ENCODE measurements around the gene DYNLRB2.

DYNLRB2 gene

DNA sequence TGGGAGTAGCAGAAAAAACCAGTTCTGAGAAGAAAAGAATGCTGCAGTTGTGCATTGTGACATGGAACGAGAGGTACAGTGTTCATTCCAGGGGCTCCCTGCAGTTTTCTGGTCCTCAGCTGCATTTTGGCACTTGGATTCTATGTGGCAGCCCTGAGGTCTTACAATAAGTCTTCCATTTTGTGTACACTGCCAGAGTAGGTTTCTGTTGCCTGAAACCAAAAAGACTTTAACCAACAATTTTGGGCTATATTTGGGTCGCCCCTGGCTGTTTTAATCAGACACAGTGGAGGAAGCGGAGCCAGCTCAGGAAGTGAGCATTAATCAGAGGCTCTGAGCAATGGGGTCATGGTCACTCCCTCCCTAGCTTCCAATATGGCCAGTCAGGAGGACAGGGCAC lies 15.7 kb downstream of the DYNLRB2 start:
- no peak for DNase-seq (ENCODE audit: low read depth in 1 of 2, low spot score in 1 of 2)
- TF ChIP-seq, protein P1, sequence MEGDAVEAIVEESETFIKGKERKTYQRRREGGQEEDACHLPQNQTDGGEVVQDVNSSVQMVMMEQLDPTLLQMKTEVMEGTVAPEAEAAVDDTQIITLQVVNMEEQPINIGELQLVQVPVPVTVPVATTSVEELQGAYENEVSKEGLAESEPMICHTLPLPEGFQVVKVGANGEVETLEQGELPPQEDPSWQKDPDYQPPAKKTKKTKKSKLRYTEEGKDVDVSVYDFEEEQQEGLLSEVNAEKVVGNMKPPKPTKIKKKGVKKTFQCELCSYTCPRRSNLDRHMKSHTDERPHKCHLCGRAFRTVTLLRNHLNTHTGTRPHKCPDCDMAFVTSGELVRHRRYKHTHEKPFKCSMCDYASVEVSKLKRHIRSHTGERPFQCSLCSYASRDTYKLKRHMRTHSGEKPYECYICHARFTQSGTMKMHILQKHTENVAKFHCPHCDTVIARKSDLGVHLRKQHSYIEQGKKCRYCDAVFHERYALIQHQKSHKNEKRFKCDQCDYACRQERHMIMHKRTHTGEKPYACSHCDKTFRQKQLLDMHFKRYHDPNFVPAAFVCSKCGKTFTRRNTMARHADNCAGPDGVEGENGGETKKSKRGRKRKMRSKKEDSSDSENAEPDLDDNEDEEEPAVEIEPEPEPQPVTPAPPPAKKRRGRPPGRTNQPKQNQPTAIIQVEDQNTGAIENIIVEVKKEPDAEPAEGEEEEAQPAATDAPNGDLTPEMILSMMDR (IDR thresholded peaks at IDR 0.05; ENCODE audit: insufficient read depth, low read length) = no peak
- TF ChIP-seq, protein P2, sequence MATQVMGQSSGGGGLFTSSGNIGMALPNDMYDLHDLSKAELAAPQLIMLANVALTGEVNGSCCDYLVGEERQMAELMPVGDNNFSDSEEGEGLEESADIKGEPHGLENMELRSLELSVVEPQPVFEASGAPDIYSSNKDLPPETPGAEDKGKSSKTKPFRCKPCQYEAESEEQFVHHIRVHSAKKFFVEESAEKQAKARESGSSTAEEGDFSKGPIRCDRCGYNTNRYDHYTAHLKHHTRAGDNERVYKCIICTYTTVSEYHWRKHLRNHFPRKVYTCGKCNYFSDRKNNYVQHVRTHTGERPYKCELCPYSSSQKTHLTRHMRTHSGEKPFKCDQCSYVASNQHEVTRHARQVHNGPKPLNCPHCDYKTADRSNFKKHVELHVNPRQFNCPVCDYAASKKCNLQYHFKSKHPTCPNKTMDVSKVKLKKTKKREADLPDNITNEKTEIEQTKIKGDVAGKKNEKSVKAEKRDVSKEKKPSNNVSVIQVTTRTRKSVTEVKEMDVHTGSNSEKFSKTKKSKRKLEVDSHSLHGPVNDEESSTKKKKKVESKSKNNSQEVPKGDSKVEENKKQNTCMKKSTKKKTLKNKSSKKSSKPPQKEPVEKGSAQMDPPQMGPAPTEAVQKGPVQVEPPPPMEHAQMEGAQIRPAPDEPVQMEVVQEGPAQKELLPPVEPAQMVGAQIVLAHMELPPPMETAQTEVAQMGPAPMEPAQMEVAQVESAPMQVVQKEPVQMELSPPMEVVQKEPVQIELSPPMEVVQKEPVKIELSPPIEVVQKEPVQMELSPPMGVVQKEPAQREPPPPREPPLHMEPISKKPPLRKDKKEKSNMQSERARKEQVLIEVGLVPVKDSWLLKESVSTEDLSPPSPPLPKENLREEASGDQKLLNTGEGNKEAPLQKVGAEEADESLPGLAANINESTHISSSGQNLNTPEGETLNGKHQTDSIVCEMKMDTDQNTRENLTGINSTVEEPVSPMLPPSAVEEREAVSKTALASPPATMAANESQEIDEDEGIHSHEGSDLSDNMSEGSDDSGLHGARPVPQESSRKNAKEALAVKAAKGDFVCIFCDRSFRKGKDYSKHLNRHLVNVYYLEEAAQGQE (IDR thresholded peaks at IDR 0.05; ENCODE audit: insufficient replicate concordance, low read depth) = no peak
- TF ChIP-seq SPI1 (IDR thresholded peaks at IDR 0.05; ENCODE audit: borderline replicate concordance, low read depth) = no peak
- TF ChIP-seq POLR2AphosphoS5 (IDR thresholded peaks at IDR 0.05; ENCODE audit: low read depth) = no peak
- no peak for TF ChIP-seq GABPA (IDR thresholded peaks at IDR 0.05; ENCODE audit: low read depth)
- H3K27me3 ChIP-seq (ENCODE audit: insufficient read depth, poor library complexity, severe bottlenecking) = no peaks in the 10 kb centered on the region
- no peak overlapping the region for H3K27ac ChIP-seq (replicated peaks)
- H3K4me3 ChIP-seq (replicated peaks; ENCODE audit: insufficient read depth, low read length) = no peak overlapping the region

DNA sequence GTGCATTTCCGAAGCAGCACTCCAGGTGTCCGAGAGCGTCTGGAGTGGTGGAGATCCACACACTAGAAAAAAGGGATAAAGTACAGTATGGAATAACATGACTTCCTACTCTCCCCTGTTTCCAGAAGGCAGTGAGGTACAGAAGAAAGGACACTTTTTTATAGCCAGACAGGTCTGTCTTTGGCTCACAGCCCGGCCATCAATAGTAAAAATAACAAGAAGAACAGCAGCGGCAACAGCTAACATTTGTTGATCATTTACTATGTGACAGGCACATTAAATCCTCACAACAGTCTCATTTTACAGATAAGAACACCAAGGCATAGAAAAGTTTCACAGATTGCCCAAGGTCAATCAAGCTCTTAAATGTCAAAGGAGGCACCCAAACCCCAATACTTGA lies 16.2 kb downstream of the DYNLRB2 start:
- no peak for DNase-seq (ENCODE audit: low read depth in 1 of 2, low spot score in 1 of 2)
- Histone ChIP-seq H3K27ac (replicated peaks) (no peak overlapping the region), H3K27me3 (ENCODE audit: insufficient read depth, poor library complexity, severe bottlenecking) (no peaks in the 10 kb centered on the region), H3K4me3 (replicated peaks; ENCODE audit: insufficient read depth, low read length) (no peak overlapping the region)
- TF ChIP-seq, protein P2 (IDR thresholded peaks at IDR 0.05; ENCODE audit: insufficient replicate concordance, low read depth) = no peak
- TF ChIP-seq, protein P1 (IDR thresholded peaks at IDR 0.05; ENCODE audit: insufficient read depth, low read length) = no peak
- TF ChIP-seq GABPA (IDR thresholded peaks at IDR 0.05; ENCODE audit: low read depth) = no peak
- no peak for TF ChIP-seq POLR2AphosphoS5 (IDR thresholded peaks at IDR 0.05; ENCODE audit: low read depth)
- no peak for TF ChIP-seq SPI1 (IDR thresholded peaks at IDR 0.05; ENCODE audit: borderline replicate concordance, low read depth)

DNA sequence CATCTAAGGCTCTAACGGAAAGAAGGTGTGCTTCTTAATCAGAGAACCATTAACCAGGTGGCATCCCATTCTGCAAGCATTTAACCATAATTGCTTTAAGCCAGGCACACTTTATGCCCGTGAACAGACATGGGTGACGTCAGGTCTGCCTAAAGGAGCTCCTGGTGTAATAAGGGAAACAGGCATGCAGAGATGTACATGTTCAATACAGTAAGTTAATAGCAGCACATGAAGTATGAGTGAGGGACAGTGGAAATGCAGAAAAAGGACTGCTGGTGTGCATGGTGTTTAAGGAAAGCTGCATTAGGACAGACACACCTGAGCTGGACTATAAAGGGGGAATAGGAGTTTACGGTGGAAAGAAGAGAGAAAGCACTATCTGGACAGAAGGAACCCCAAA lies 18.6 kb downstream of the DYNLRB2 start:
- no peak overlapping the region for H3K27ac ChIP-seq (replicated peaks)
- TF ChIP-seq GABPA (IDR thresholded peaks at IDR 0.05; ENCODE audit: low read depth) = no peak
- TF ChIP-seq, protein P2 (IDR thresholded peaks at IDR 0.05; ENCODE audit: insufficient replicate concordance, low read depth) = no peak
- TF ChIP-seq, protein P1 (IDR thresholded peaks at IDR 0.05; ENCODE audit: insufficient read depth, low read length) = no peak
- TF ChIP-seq POLR2AphosphoS5 (IDR thresholded peaks at IDR 0.05; ENCODE audit: low read depth) = no peak
- TF ChIP-seq SPI1 (IDR thresholded peaks at IDR 0.05; ENCODE audit: borderline replicate concordance, low read depth) = no peak
- H3K4me3 ChIP-seq (replicated peaks; ENCODE audit: insufficient read depth, low read length) = no peak overlapping the region
- no peaks in the 10 kb centered on the region for H3K27me3 ChIP-seq (ENCODE audit: insufficient read depth, poor library complexity, severe bottlenecking)
- no peak for DNase-seq (ENCODE audit: low read depth in 1 of 2, low spot score in 1 of 2)

Measured in HL-60 (cell line).